K562 (cell line): ENCODE data around the gene EEF1AKMT4. TPM values are rescaled to one million over a fixed set of nuclear protein-coding genes. Genes with fewer than 3 reads are reported as not detected.

Source experiments
- CREM ChIP-seq: IDR thresholded peaks from 2 replicates; pipeline ENCODE4 v1.6.1; 2014; ENCODE audit warnings: antibody characterized with exemption, low read depth
- KDM5B ChIP-seq: fragments of 200-600 bp; sonication (generic); IDR thresholded peaks from 2 replicates; pipeline ENCODE4 v1.6.1; 2012; ENCODE audit warnings: low read depth, mild to moderate bottlenecking, moderate library complexity, low read length, control low read depth, inconsistent platforms; ENCODE audit not compliant: insufficient replicate concordance
- LARP7 ChIP-seq: fragments of 450-650 bp; IDR thresholded peaks from 2 replicates; pipeline ENCODE4 v1.6.1; 2016
- MECOM ChIP-seq: fragments of 250-450 bp; sonication (Bioruptor Pico); IDR thresholded peaks from 2 replicates; pipeline ENCODE4 v1.8.0; 2022; ENCODE audit warnings: inconsistent platforms
- NR3C1 ChIP-seq: sonication (generic); formaldehyde crosslinking; IDR thresholded peaks from 2 replicates; pipeline ENCODE4 v1.8.1; 2022; ENCODE audit warnings: missing genetic modification reagents
- NUFIP1 ChIP-seq: fragments of 450-650 bp; IDR thresholded peaks from 2 replicates; pipeline ENCODE4 v1.6.1; 2018; ENCODE audit not compliant: partially characterized antibody
- SNIP1 ChIP-seq: fragments of 450-650 bp; IDR thresholded peaks from 2 replicates; pipeline ENCODE4 v1.7.1; 2017; ENCODE audit warnings: low read depth, mild to moderate bottlenecking
- ZFP1 ChIP-seq: fragments of 450-650 bp; formaldehyde crosslinking; IDR thresholded peaks from 2 replicates; pipeline ENCODE4 v1.4.0; 2020; ENCODE audit warnings: mild to moderate bottlenecking, mixed read lengths
- ZFPM2 ChIP-seq: fragments of 250-450 bp; sonication (Bioruptor Pico); IDR thresholded peaks from 2 replicates; pipeline ENCODE4 v1.5.1; 2022; ENCODE audit warnings: mild to moderate bottlenecking
- polyA plus RNA-seq, 8 experiments: library from polyadenylated mRNA; depleted of rRNA in 4 of 8; stranded (reverse) in 5 of 8; unstranded in 3 of 8; fragments of >200 nt; fragmentation: Nextera tagmentation in 2 of 8; fragmentation: Illumina TruSeq in 1 of 8; extraction: Ambion mirVana in 2 of 8; extraction: Trizol in 1 of 8; gene quantifications; 2 replicates each; pipeline versions ENCODE4 v1.2.1 to v1.2.3, GENCODE V29; 2011 to 2014; ENCODE audit warnings: inconsistent platforms in 1 of 8, missing spikeins in 1 of 8
- total RNA-seq, 7 experiments: library from RNA; depleted of rRNA in 6 of 7; stranded (reverse); fragments of >200 nt in 6 of 7; fragmentation: Illumina TruSeq in 2 of 7; extraction: Trizol in 2 of 7; gene quantifications; 2 replicates each; pipeline versions ENCODE4 v1.2.1 to v1.2.3, GENCODE V29; 2011 to 2021; ENCODE audit warnings: low replicate concordance in 1 of 7
- TF ChIP-seq, protein P1 (sequence below), 2 experiments: fragments of 450-650 bp in 1 of 2; sonication (generic) in 1 of 2; formaldehyde crosslinking in 1 of 2; IDR thresholded peaks; 2 replicates each; pipeline versions ENCODE4 v1.7.1 to v1.9.0; 2016 to 2022; ENCODE audit warnings: inconsistent platforms in 1 of 2, mild to moderate bottlenecking in 1 of 2, missing genetic modification reagents in 1 of 2
- TF ChIP-seq, protein P2 (sequence below): fragments of 250-450 bp; sonication (Bioruptor Pico); IDR thresholded peaks from 2 replicates; pipeline ENCODE4 v1.8.0; 2022; ENCODE audit warnings: inconsistent platforms, mild to moderate bottlenecking, moderate library complexity, borderline replicate concordance
- TF ChIP-seq, protein P3 (sequence below): sonication (generic); IDR thresholded peaks from 2 replicates; pipeline ENCODE4 v1.6.1; 2016
- TF ChIP-seq, protein P4 (sequence below), 2 experiments: fragments of 450-650 bp in 1 of 2; sonication (generic) in 1 of 2; formaldehyde crosslinking; conservative IDR thresholded peaks; 2 replicates each; pipeline versions ENCODE4 v1.4.0 to v1.8.1; 2020 to 2022; ENCODE audit warnings: mild to moderate bottlenecking in 1 of 2, missing genetic modification reagents in 1 of 2

Gene EEF1AKMT4
- total and polyA plus RNA-seq, 9 of the 15 experiments (the other 6 are each of a cell fraction or from before 2014, with no cell fraction given): 10.3 to 49.4 (median 18.9) TPM

DNA sequence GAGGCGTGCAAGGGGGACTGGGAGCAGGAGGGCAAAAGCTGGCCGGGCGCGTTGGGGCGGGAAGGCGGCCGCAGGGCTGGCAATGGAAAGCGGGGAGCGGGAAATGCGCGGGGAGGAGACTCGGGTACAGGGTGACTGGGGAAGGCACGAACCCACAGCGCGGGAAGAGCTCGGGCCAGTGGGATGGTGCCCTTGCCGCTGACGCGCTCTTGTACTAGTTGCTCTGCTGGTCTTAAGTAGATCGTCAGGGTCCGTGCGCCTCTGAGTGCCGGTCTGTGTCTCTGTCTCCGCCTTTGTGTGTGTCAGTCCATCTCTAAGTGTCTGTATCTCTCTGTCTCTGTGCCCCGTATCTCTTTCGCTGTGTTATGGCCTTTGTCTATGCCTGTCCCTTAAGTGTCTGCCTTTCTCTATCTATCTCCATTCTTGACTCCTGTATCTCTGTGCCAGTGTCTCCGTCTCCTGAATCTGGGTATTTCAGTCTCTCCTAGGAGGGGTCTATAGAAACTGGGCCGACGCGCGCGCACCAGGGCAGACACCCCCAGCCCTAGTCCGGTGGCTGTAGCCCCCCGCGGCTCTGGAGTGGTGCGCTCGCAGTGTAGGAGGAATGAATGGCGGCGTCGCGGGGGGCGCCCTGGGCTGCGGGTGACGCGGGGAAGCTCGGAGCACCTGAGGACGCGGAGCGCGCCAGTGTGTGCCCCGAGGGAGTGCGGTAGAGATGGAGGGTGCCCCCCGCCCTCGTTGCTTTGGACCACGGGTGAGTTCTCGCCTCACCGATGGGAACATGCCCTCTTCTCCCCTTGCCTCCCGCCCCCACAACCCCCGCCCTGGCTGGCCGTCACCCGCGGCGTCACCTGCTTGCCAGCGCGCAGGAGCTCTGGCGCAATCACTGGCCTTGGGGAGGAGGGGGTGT is 12.6 kb downstream of the EEF1AKMT4 start (continued):
- TF ChIP-seq, protein P1, sequence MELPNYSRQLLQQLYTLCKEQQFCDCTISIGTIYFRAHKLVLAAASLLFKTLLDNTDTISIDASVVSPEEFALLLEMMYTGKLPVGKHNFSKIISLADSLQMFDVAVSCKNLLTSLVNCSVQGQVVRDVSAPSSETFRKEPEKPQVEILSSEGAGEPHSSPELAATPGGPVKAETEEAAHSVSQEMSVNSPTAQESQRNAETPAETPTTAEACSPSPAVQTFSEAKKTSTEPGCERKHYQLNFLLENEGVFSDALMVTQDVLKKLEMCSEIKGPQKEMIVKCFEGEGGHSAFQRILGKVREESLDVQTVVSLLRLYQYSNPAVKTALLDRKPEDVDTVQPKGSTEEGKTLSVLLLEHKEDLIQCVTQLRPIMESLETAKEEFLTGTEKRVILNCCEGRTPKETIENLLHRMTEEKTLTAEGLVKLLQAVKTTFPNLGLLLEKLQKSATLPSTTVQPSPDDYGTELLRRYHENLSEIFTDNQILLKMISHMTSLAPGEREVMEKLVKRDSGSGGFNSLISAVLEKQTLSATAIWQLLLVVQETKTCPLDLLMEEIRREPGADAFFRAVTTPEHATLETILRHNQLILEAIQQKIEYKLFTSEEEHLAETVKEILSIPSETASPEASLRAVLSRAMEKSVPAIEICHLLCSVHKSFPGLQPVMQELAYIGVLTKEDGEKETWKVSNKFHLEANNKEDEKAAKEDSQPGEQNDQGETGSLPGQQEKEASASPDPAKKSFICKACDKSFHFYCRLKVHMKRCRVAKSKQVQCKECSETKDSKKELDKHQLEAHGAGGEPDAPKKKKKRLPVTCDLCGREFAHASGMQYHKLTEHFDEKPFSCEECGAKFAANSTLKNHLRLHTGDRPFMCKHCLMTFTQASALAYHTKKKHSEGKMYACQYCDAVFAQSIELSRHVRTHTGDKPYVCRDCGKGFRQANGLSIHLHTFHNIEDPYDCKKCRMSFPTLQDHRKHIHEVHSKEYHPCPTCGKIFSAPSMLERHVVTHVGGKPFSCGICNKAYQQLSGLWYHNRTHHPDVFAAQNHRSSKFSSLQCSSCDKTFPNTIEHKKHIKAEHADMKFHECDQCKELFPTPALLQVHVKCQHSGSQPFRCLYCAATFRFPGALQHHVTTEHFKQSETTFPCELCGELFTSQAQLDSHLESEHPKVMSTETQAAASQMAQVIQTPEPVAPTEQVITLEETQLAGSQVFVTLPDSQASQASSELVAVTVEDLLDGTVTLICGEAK (IDR thresholded peaks at IDR 0.05): peak; percentile 32; the same call in 1 of the 2 replicates
- TF ChIP-seq, protein P1 (CRISPR knock-in tag; IDR thresholded peaks at IDR 0.05): no peak
- TF ChIP-seq, protein P2, sequence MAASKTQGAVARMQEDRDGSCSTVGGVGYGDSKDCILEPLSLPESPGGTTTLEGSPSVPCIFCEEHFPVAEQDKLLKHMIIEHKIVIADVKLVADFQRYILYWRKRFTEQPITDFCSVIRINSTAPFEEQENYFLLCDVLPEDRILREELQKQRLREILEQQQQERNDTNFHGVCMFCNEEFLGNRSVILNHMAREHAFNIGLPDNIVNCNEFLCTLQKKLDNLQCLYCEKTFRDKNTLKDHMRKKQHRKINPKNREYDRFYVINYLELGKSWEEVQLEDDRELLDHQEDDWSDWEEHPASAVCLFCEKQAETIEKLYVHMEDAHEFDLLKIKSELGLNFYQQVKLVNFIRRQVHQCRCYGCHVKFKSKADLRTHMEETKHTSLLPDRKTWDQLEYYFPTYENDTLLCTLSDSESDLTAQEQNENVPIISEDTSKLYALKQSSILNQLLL (CRISPR knock-in tag): no peak
- TF ChIP-seq, protein P3, sequence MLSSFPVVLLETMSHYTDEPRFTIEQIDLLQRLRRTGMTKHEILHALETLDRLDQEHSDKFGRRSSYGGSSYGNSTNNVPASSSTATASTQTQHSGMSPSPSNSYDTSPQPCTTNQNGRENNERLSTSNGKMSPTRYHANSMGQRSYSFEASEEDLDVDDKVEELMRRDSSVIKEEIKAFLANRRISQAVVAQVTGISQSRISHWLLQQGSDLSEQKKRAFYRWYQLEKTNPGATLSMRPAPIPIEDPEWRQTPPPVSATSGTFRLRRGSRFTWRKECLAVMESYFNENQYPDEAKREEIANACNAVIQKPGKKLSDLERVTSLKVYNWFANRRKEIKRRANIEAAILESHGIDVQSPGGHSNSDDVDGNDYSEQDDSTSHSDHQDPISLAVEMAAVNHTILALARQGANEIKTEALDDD: no peak
- TF ChIP-seq ZFP1 (no peak), MECOM (CRISPR knock-in tag) (no peak), ZFPM2 (CRISPR knock-in tag) (no peak), LARP7 (no peak), CREM (0 out of 2 replicates have a peak, but pooled peaks have one; percentile 39), NR3C1 (no peak), NUFIP1 (no peak), SNIP1 (no peak), KDM5B (peak; percentile 41)
- TF ChIP-seq, protein P4, sequence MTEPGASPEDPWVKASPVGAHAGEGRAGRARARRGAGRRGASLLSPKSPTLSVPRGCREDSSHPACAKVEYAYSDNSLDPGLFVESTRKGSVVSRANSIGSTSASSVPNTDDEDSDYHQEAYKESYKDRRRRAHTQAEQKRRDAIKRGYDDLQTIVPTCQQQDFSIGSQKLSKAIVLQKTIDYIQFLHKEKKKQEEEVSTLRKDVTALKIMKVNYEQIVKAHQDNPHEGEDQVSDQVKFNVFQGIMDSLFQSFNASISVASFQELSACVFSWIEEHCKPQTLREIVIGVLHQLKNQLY (CRISPR knock-in tag; conservative IDR thresholded peaks at IDR 0.05): no peak
